ENCODE measurements around the gene SLC1A3.
"Not testable (repeated sequence)": the region's sequence is repeated elsewhere in the genome, so short reads cannot be mapped to it uniquely, and the experiment has no call there.

The SLC1A3 gene

DNA sequence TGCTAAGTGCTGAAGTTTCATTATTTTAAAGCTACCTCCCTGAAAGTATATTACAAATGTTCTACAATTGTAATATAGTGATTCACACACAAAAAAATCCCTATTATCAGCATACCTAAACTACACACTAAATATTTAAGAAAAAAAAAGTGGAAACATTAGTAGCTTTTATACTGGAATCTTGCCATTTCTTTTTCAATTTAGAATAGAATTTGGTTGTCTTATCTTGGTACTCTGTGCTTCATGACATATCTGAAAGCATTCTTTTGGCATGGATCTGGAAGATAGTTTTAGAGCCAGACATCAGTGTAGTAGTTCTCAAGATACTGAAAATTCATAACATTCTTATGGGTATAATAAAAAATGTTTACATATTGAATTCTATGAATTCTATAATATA is 35.0 kb downstream of the SLC1A3 start:
- Histone ChIP-seq H3K27ac (no peak overlapping the region), H3K4me3 (ENCODE audit: low read depth in 1 of 2, low read length in 1 of 2) (no peak overlapping the region), H3K27me3 (no peaks in the 10 kb centered on the region), H3K4me1 (ENCODE audit: control insufficient read depth in 1 of 2, insufficient read depth in 1 of 2, low read depth in 1 of 2, low read length in 1 of 2) (no peaks in the 10 kb centered on the region), H3K9me3 (no peaks in the 10 kb centered on the region), H3K36me3 (no peaks in the 10 kb centered on the region)
- no peak for TF ChIP-seq CTCF (IDR thresholded peaks at IDR 0.05)

GRCh38 chr5:36642089-36642488 is 35.7 kb downstream of the SLC1A3 start:
- Histone ChIP-seq H3K27ac (no peak overlapping the region), H3K4me1 (ENCODE audit: control insufficient read depth in 1 of 2, insufficient read depth in 1 of 2, low read depth in 1 of 2, low read length in 1 of 2) (no peaks in the 10 kb centered on the region), H3K4me3 (ENCODE audit: low read depth in 1 of 2, low read length in 1 of 2) (no peak overlapping the region), H3K36me3 (no peaks in the 10 kb centered on the region), H3K27me3 (no peaks in the 10 kb centered on the region), H3K9me3 (no peaks in the 10 kb centered on the region)
- TF ChIP-seq CTCF (IDR thresholded peaks at IDR 0.05) = no peak

DNA sequence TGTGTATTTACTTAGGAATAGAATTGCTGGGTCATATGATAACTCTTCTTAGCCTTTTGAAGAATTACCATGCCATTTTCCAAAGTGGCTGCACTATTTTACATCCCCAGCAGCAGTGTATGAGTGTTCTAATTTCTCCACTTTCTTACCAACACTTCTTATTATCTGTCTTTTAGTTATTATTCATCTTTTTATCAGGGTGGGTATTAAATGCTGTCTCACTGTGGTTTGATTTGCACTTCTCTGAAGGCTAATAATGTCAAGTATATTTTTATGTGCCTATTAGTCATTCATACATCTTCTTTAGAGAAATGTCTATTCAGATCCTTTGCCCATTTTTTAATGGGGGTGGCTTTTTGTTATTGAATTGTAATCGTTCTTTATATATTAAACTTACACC is 36.8 kb downstream of the SLC1A3 start:
- Histone ChIP-seq H3K4me3 (ENCODE audit: low read depth in 1 of 2, low read length in 1 of 2) (no peak overlapping the region), H3K27ac (no peak overlapping the region), H3K27me3 (no peaks in the 10 kb centered on the region), H3K9me3 (no peaks in the 10 kb centered on the region), H3K4me1 (ENCODE audit: control insufficient read depth in 1 of 2, insufficient read depth in 1 of 2, low read depth in 1 of 2, low read length in 1 of 2) (no peaks in the 10 kb centered on the region), H3K36me3 (no peaks in the 10 kb centered on the region)
- TF ChIP-seq CTCF (IDR thresholded peaks at IDR 0.05) = no peak

GRCh38 chr5:36643841-36644240 is 37.4 kb downstream of the SLC1A3 start:
- not testable (repeated sequence) for H3K27ac ChIP-seq; H3K4me3 ChIP-seq (ENCODE audit: low read depth in 1 of 2, low read length in 1 of 2); H3K9me3 ChIP-seq; H3K4me1 ChIP-seq (ENCODE audit: control insufficient read depth in 1 of 2, insufficient read depth in 1 of 2, low read depth in 1 of 2, low read length in 1 of 2); H3K27me3 ChIP-seq; H3K36me3 ChIP-seq

GRCh38 chr5:36644727-36645126 is 38.3 kb downstream of the SLC1A3 start:
- no peak overlapping the region for H3K4me3 ChIP-seq (ENCODE audit: low read depth in 1 of 2, low read length in 1 of 2)
- no peak for TF ChIP-seq CTCF (IDR thresholded peaks at IDR 0.05)
- H3K9me3 ChIP-seq = no peaks in the 10 kb centered on the region
- no peaks in the 10 kb centered on the region for H3K4me1 ChIP-seq (ENCODE audit: control insufficient read depth in 1 of 2, insufficient read depth in 1 of 2, low read depth in 1 of 2, low read length in 1 of 2)
- no peaks in the 10 kb centered on the region for H3K36me3 ChIP-seq
- H3K27ac ChIP-seq = no peak overlapping the region
- no peaks in the 10 kb centered on the region for H3K27me3 ChIP-seq

DNA sequence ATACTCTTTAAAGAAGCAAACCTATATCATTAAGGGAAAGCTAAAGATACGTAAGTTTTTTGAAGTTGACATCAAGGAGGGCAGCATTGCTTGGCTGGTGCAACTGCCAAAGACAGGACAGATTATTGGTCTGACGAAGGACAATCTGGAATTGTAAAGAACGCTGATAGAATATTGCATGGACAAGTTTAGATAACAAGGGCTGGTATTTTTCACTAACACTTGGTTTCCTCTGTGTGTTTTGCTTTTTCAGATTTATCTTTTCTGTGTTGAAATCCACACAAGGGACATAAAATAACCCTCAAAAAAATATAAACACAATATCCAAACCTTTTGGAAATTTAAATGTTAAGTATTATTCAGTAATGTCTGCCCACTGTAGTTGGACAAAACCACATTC is 39.7 kb downstream of the SLC1A3 start:
- no peak overlapping the region for H3K27ac ChIP-seq
- H3K27me3 ChIP-seq = no peaks in the 10 kb centered on the region
- H3K4me3 ChIP-seq (ENCODE audit: low read depth in 1 of 2, low read length in 1 of 2) = no peak overlapping the region
- no peaks in the 10 kb centered on the region for H3K4me1 ChIP-seq (ENCODE audit: control insufficient read depth in 1 of 2, insufficient read depth in 1 of 2, low read depth in 1 of 2, low read length in 1 of 2)
- no peaks in the 10 kb centered on the region for H3K9me3 ChIP-seq
- H3K36me3 ChIP-seq = no peaks in the 10 kb centered on the region
- TF ChIP-seq CTCF (IDR thresholded peaks at IDR 0.05) = no peak

All from neutrophil (primary cell).